ENCODE data around the gene CNNM1. TPM values are rescaled to one million over a fixed set of nuclear protein-coding genes. Genes with fewer than 3 reads are reported as not detected.

The CNNM1 gene
- total and polyA plus RNA-seq, 9 of the 15 experiments (the other 6 are each of a cell fraction or from before 2014, with no cell fraction given) = not detected

DNA sequence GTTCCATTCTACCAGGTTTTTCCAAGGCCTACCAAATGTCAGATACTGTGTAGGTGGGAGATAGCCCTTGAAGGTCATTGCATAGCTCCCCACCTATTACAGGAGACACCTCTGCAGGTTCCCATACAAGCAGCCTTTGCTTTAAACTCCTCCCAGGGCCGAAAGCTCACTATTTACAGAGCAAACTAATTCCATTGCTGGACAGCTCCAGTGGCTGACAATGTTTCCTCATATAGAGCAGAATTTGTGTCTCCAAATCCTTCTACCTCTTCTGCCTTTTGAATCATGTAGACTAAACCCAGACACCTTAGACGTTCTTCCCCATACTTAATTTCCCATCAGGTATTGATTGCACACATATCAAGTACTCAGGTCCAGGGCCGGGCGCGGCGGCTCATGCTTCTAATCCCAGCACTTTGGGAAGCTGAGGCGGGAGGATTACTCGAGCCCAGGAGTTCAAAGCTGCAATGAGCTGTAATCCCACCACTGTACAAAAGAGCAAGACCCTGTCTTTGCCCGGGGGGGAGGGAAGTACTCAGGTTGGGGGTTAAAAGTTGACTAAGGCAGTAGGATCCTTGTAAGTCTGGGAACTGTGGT, 2.1 kb downstream of the CNNM1 start:
- ChIA-PET CTCF (ENCODE audit: low intra/inter-chr PET ratio) (no interaction called here), POLR2A (no interaction called here)
- H3K27me3 ChIP-seq (ENCODE audit: control insufficient read depth in 2 of 2, insufficient read depth in 2 of 2, low read length in 2 of 2) = peaks cover 3 to 13% of the 10 kb centered on the region in 2 experiments; a peak in 3 of 5 replicates
- BruUV-seq (replicated peaks) = no TSS peak
- DNase-seq (ENCODE audit: extremely low read depth in 1 of 4, low spot score in 3 of 4) = no peak
- no peaks in the 10 kb centered on the region for H4K20me1 ChIP-seq (replicated peaks; ENCODE audit: control insufficient read depth, insufficient read depth, low read length)
- H3K4me3 ChIP-seq = no peak overlapping the region
- TF ChIP-seq, protein P1, sequence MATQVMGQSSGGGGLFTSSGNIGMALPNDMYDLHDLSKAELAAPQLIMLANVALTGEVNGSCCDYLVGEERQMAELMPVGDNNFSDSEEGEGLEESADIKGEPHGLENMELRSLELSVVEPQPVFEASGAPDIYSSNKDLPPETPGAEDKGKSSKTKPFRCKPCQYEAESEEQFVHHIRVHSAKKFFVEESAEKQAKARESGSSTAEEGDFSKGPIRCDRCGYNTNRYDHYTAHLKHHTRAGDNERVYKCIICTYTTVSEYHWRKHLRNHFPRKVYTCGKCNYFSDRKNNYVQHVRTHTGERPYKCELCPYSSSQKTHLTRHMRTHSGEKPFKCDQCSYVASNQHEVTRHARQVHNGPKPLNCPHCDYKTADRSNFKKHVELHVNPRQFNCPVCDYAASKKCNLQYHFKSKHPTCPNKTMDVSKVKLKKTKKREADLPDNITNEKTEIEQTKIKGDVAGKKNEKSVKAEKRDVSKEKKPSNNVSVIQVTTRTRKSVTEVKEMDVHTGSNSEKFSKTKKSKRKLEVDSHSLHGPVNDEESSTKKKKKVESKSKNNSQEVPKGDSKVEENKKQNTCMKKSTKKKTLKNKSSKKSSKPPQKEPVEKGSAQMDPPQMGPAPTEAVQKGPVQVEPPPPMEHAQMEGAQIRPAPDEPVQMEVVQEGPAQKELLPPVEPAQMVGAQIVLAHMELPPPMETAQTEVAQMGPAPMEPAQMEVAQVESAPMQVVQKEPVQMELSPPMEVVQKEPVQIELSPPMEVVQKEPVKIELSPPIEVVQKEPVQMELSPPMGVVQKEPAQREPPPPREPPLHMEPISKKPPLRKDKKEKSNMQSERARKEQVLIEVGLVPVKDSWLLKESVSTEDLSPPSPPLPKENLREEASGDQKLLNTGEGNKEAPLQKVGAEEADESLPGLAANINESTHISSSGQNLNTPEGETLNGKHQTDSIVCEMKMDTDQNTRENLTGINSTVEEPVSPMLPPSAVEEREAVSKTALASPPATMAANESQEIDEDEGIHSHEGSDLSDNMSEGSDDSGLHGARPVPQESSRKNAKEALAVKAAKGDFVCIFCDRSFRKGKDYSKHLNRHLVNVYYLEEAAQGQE (IDR thresholded peaks at IDR 0.05; ENCODE audit: borderline replicate concordance) = peak; percentile 21; the same call in 1 of the 2 replicates
- TF ChIP-seq, protein P1 (CRISPR knock-in tag; IDR thresholded peaks at IDR 0.05; ENCODE audit: low read depth) = no peak
- no peak for TF ChIP-seq SOX6 (IDR thresholded peaks at IDR 0.05)
- H3K79me2 ChIP-seq (ENCODE audit: control insufficient read depth, insufficient read depth, low read length) = no peaks in the 10 kb centered on the region
- no peak for FAIRE-seq
- no peaks in the 10 kb centered on the region for H3K36me3 ChIP-seq (ENCODE audit: control insufficient read depth, insufficient read depth, low read length)
- in situ Hi-C loops (cut with MboI) = no loop called here
- no peak for ATAC-seq
- intact Hi-C loops (cut with micrococcal nuclease) = no loop called here
- H3K4me1 ChIP-seq (replicated peaks in 1 of 2; ENCODE audit: control insufficient read depth in 2 of 2, insufficient read depth in 2 of 2, low read length in 2 of 2) = peaks cover 0 to 12% of the 10 kb centered on the region in 2 experiments; a peak in 1 of 5 replicates
- no peaks in the 10 kb centered on the region for H3K9me1 ChIP-seq (ENCODE audit: control insufficient read depth, insufficient read depth, low read length)
- H3K27ac ChIP-seq (ENCODE audit: extremely low read depth, low read depth, low read length) = no peak overlapping the region
- no peaks in the 10 kb centered on the region for H3K9me3 ChIP-seq (replicated peaks; ENCODE audit: control insufficient read depth, insufficient read depth, low read depth, low read length)
- no peak overlapping the region for H3K9ac ChIP-seq (ENCODE audit: insufficient read depth in 1 of 2, low read depth in 2 of 2, low read length in 2 of 2)
- 1% methylated on average over 8 of the region's 9 CpGs for WGBS (ENCODE audit: insufficient coverage, low coverage, missing lambda C conversion rate)
- no peak overlapping the region for H3K4me2 ChIP-seq (ENCODE audit: insufficient read depth, low read length)
- H2AFZ ChIP-seq (ENCODE audit: low read depth, low read length) = no peak overlapping the region
